Endothelial cell of umbilical vein (primary cell): ENCODE results near the gene STK16. TPM values are rescaled to one million over a fixed set of nuclear protein-coding genes. Genes with fewer than 3 reads are reported as not detected.

ENCODE experiments used
- BruUV-seq: library from RNA; stranded (reverse); fragments of 400-500 nt; replicated peaks from 2 replicates; lab custom pipeline; 2021; lab: Mats Ljungman, UMichigan
- CTCF ChIA-PET: fragments of 300-600, 350-600 bp; sonication (Branson Sonifier 250); formaldehyde crosslinking; loops from one replicate; lab custom pipeline; 2021; ENCODE audit warnings: antibody characterized with exemption, inconsistent platforms; lab: Charles Lee
- POLR2A ChIA-PET: fragments of 300-600, 350-600 bp; sonication (Branson Sonifier 250); formaldehyde crosslinking; loops from one replicate; lab custom pipeline; 2021; ENCODE audit warnings: antibody characterized with exemption, inconsistent platforms; lab: Charles Lee
- DNase-seq: peaks from one replicate; pipeline ENCODE4 v3.0.0-alpha.2; 2011; ENCODE audit warnings: low read depth, low spot score
- FAIRE-seq: peaks from 2 replicates; lab custom pipeline; 2011; peaks lifted over from hg19 to GRCh38; lab: Jason Lieb, UNC
- H2AFZ ChIP-seq: 2 replicates; pipeline ENCODE4 v1.6.0; 2012; ENCODE audit warnings: low read depth, low read length, control low read depth, inconsistent platforms
- H3K27ac ChIP-seq: 2 replicates; pipeline ENCODE4 v1.5.1; 2011; ENCODE audit warnings: low read depth, mild to moderate bottlenecking, control low read depth, low read length, moderate library complexity; ENCODE audit not compliant: insufficient read depth
- H3K27me3 ChIP-seq, 2 experiments: 2 replicates each; pipeline versions ENCODE4 v1.6.0 to v1.6.1; 2011; ENCODE audit warnings: low read length in 2 of 2, mixed read lengths in 1 of 2; ENCODE audit not compliant: control insufficient read depth in 2 of 2, insufficient read depth in 2 of 2
- H3K36me3 ChIP-seq, 2 experiments: 2 replicates in 1 of 2; 3 replicates in 1 of 2; pipeline ENCODE4 v1.5.1; 2011; ENCODE audit warnings: low read length in 2 of 2, mild to moderate bottlenecking in 1 of 2, moderate library complexity in 1 of 2; ENCODE audit not compliant: control insufficient read depth in 2 of 2, insufficient read depth in 2 of 2; ENCODE audit errors: extremely low read depth in 1 of 2
- H3K4me1 ChIP-seq: 3 replicates; pipeline ENCODE4 v1.5.1; 2011; ENCODE audit warnings: mild to moderate bottlenecking, low read length; ENCODE audit not compliant: control insufficient read depth, insufficient read depth; ENCODE audit errors: extremely low read depth
- H3K4me2 ChIP-seq: 2 replicates; pipeline ENCODE4 v1.6.1; 2011; ENCODE audit warnings: low read length, control low read depth, mixed read lengths; ENCODE audit not compliant: insufficient read depth
- H3K4me3 ChIP-seq, 3 experiments: fragments of 200-600 bp in 1 of 3; sonication (generic), shearing (Covaris generic) in 1 of 3; replicated peaks in 1 of 3; 2 replicates each; pipeline ENCODE4 v1.5.1; 2011 to 2016; ENCODE audit warnings: control low read depth in 3 of 3, low read length in 3 of 3, mild to moderate bottlenecking in 2 of 3, inconsistent platforms in 1 of 3, low read depth in 1 of 3, moderate library complexity in 1 of 3; ENCODE audit not compliant: insufficient read depth in 1 of 3
- H3K79me2 ChIP-seq: 2 replicates; pipeline ENCODE4 v1.6.0; 2012; ENCODE audit warnings: low read length, inconsistent platforms; ENCODE audit not compliant: control insufficient read depth, insufficient read depth
- H3K9ac ChIP-seq: replicated peaks from 2 replicates; pipeline ENCODE3; 2011; ENCODE audit warnings: low read length, control low read depth; ENCODE audit not compliant: insufficient read depth; ENCODE audit errors: extremely low read depth
- H3K9me1 ChIP-seq: replicated peaks from 3 replicates; pipeline ENCODE4 v1.6.0; 2011; ENCODE audit warnings: mild to moderate bottlenecking, low read length; ENCODE audit not compliant: control insufficient read depth, insufficient read depth; ENCODE audit errors: extremely low read depth
- H3K9me3 ChIP-seq: replicated peaks from 2 replicates; pipeline ENCODE4 v1.5.1; 2012; ENCODE audit warnings: low read length, inconsistent platforms; ENCODE audit not compliant: control insufficient read depth, insufficient read depth
- H4K20me1 ChIP-seq: replicated peaks from 2 replicates; pipeline ENCODE3; 2011; ENCODE audit warnings: mild to moderate bottlenecking, low read length; ENCODE audit not compliant: control insufficient read depth, insufficient read depth; ENCODE audit errors: extremely low read depth
- CTCF ChIP-seq, 2 donors: IDR thresholded peaks; 1 replicate in 1 of 2; 2 replicates in 1 of 2; pipeline ENCODE4 v1.5.1; 2011; ENCODE audit warnings: low read length in 2 of 2, mild to moderate bottlenecking in 2 of 2, moderate library complexity in 2 of 2, control low read depth in 1 of 2, inconsistent platforms in 1 of 2, low read depth in 1 of 2; ENCODE audit not compliant: insufficient read depth in 1 of 2; ENCODE audit errors: extremely low read depth in 1 of 2
- EZH2 ChIP-seq: IDR thresholded peaks from 2 replicates; pipeline ENCODE4 v1.6.1; 2012; ENCODE audit warnings: borderline replicate concordance, low read depth, mild to moderate bottlenecking, moderate library complexity, low read length, inconsistent platforms; ENCODE audit not compliant: severe bottlenecking
- FOS ChIP-seq: IDR thresholded peaks from 2 replicates; pipeline ENCODE4 v1.6.1; 2011; ENCODE audit warnings: mild to moderate bottlenecking, low read length, moderate library complexity, borderline replicate concordance; ENCODE audit not compliant: insufficient read depth
- GATA2 ChIP-seq: IDR thresholded peaks from 2 replicates; pipeline ENCODE4 v1.7.0; 2011; ENCODE audit warnings: low read depth, mild to moderate bottlenecking, moderate library complexity, mixed read lengths, low read length; ENCODE audit not compliant: insufficient read length, insufficient read depth
- JUN ChIP-seq: IDR thresholded peaks from 2 replicates; pipeline ENCODE4 v1.6.1; 2011; ENCODE audit warnings: borderline replicate concordance, low read depth; ENCODE audit not compliant: insufficient read length, insufficient read depth
- MYC ChIP-seq: IDR thresholded peaks from one replicate; pipeline ENCODE4 v1.6.1; 2011; ENCODE audit warnings: mild to moderate bottlenecking, low read depth, low read length
- POLR2A ChIP-seq: IDR thresholded peaks from 2 replicates; pipeline ENCODE4 v1.6.1; 2012; ENCODE audit warnings: low read depth, mild to moderate bottlenecking, control low read depth, low read length
- POLR2AphosphoS5 ChIP-seq: IDR thresholded peaks from 2 replicates; pipeline ENCODE4 v1.6.1; 2012; ENCODE audit warnings: low read depth, mild to moderate bottlenecking, control low read depth, low read length, moderate library complexity; ENCODE audit not compliant: insufficient read depth
- dilution Hi-C: fragments of 300-500 bp; cut with MboI; formaldehyde crosslinking; loops from one replicate; pipeline ENCODE4 v1.15.0; 2019; ENCODE audit warnings: low sequenced_read_pairs; ENCODE audit not compliant: extremely low pct_ligation_motif_present
- intact Hi-C: fragments of 100-400 bp; cut with micrococcal nuclease; formaldehyde crosslinking; loops from one replicate; pipeline ENCODE4 v1.10.0; 2022
- polyA plus RNA-seq, 4 experiments: library from polyadenylated mRNA; depleted of rRNA in 3 of 4; stranded (reverse) in 3 of 4; unstranded in 1 of 4; fragments of >200 nt; gene quantifications; 2 replicates each; pipeline versions ENCODE4 v1.2.1 to v1.2.3, GENCODE V29; 2011 to 2012; ENCODE audit warnings: missing spikeins in 1 of 4
- total RNA-seq: library from RNA; stranded (reverse); gene quantifications from 2 replicates; pipeline ENCODE4 v1.2.3, GENCODE V29; 2021
- TF ChIP-seq, protein P1 (sequence below): IDR thresholded peaks from 2 replicates; pipeline ENCODE4 v1.6.1; 2011; ENCODE audit not compliant: insufficient read depth, insufficient read length

STK16 gene
- total and polyA plus RNA-seq, 2 donors (not counting 3 experiments of a cell fraction or from before 2014, with no cell fraction given): 18.8 to 63.2 TPM

GRCh38 chr2:219246559-219246958 lies 1.3 kb downstream of the STK16 start:
- ChIA-PET POLR2A (no interaction called here), CTCF (no interaction called here)
- no peak overlapping the region for H3K27ac ChIP-seq
- H4K20me1 ChIP-seq: no peaks in the 10 kb centered on the region
- TF ChIP-seq POLR2AphosphoS5 (no peak), JUN (no peak), GATA2 (no peak), EZH2 (no peak), MYC (no peak)
- BruUV-seq: no TSS peak
- no peaks in the 10 kb centered on the region for H3K27me3 ChIP-seq
- no peak overlapping the region for H3K4me2 ChIP-seq
- H2AFZ ChIP-seq: no peak overlapping the region
- no peaks in the 10 kb centered on the region for H3K9me3 ChIP-seq
- dilution Hi-C loops: no loop called here
- peaks cover 15% of the 10 kb centered on the region for H3K79me2 ChIP-seq
- no peak overlapping the region for H3K9ac ChIP-seq
- DNase-seq (no peak), FAIRE-seq (no peak)
- intact Hi-C loops: no loop called here
- no peaks in the 10 kb centered on the region for H3K9me1 ChIP-seq
- no peak overlapping the region for H3K4me3 ChIP-seq
- H3K36me3 ChIP-seq: peaks cover 2% of the 10 kb centered on the region in 2 experiments
- peaks cover 31% of the 10 kb centered on the region for H3K4me1 ChIP-seq

DNA sequence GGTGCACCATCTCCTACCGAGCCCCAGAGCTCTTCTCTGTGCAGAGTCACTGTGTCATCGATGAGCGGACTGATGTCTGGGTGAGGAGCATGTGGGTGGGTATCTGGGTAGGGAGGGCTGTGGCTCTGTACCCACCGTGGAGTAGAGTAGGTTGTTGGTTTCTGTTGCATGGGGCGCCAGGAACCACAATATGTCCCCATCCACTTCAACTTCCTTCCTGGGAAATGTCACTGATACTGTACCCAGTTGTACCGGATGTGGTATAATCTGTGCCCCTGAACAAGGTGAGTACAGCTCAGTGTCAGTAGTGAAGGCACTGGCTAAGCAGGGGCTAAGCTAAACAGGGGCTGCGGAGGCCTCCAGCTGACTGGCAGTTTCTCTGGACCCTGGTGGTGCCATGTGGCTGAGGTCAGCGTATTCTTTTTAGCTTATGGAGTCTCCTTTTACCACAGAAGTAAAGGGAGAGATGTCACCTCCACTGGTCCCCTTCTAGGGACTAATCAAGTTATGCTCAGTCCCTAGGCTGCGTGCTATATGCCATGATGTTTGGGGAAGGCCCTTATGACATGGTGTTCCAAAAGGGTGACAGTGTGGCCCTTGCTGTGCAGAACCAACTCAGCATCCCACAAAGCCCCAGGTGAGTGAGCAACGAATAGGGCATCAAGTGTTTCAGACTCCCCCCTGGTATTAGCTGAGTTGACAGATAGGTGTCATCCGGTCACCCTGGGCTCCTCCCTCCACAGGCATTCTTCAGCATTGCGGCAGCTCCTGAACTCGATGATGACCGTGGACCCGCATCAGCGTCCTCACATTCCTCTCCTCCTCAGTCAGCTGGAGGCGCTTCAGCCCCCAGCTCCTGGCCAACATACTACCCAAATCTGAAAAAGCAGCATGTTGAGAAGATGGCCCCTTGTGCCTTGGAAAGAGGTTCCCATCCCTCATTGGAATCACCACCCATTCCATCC lies 2.7 kb downstream of the STK16 start:
- Histone ChIP-seq H3K4me1 (peaks cover 38% of the 10 kb centered on the region), H2AFZ (no peak overlapping the region), H3K27me3 (no peaks in the 10 kb centered on the region), H3K9ac (no peak overlapping the region), H3K9me1 (no peaks in the 10 kb centered on the region), H3K36me3 (peaks cover 2% of the 10 kb centered on the region in 2 experiments), H3K4me2 (no peak overlapping the region), H3K27ac (no peak overlapping the region), H4K20me1 (no peaks in the 10 kb centered on the region), H3K4me3 (no peak overlapping the region), H3K79me2 (peaks cover 15% of the 10 kb centered on the region), H3K9me3 (no peaks in the 10 kb centered on the region)
- ChIA-PET POLR2A (interaction anchor here (1.0 kb wide), 2 partner anchors 30 to 71 kb away, joined by 3 to 7 read pairs; partner anchors contain the start of gene CNPPD1), CTCF (interaction anchor here (2.2 to 3.3 kb wide), 3 partner anchors 30 to 77 kb away, joined by 8 to 25 read pairs (median 17); partner anchors contain the start of gene DNAJB2)
- intact Hi-C loops: no loop called here
- DNase-seq: no peak
- TF ChIP-seq FOS (no peak), CTCF (IDR thresholded peaks at IDR 0.05; ENCODE audit: extremely low read depth in 1 of 2, insufficient read depth in 1 of 2, low read depth in 1 of 2, low read length in 2 of 2) (no peak), JUN (no peak), POLR2AphosphoS5 (no peak), POLR2A (no peak), GATA2 (no peak), MYC (no peak), EZH2 (no peak)
- TF ChIP-seq, protein P1, sequence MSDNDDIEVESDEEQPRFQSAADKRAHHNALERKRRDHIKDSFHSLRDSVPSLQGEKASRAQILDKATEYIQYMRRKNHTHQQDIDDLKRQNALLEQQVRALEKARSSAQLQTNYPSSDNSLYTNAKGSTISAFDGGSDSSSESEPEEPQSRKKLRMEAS: no peak
- dilution Hi-C loops: no loop called here
- BruUV-seq: no TSS peak
- no peak for FAIRE-seq
